Measurements from ENCODE around the gene TSPAN5.

DNA sequence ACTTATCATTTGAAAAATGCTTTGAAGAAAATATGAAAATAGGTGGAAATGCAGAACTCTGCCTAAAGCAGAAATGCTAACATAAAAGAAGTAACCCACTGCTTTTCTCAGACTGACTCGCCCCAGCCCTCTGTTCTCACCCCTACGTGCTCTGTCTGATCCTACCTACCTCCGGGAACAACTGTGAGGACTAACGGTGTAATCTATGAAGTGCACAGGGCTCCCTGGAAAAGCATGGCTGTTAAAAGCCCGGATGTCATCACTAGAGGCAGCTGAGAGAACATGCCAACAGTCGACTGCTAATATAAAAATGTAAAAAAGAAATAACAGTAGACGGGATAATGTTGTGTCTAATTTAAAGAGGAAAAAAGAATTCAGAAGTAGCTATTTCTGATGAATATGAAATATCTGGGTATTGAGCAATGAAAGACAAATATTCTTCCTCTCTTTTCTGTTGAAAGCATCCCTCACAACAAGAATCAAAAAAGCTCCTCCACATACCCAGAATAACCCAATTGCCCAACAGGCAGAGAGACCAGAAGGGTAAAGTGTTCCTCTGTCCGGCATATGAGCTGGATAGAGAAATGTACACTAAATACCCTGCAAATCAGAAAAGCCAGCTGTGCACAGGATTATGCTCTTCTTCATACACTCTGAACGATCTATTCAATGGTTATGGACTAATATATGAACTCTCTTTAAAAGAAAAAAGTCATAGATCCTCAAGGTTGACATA, 130.7 kb downstream of the TSPAN5 start:
- TF ChIP-seq, protein P1, sequence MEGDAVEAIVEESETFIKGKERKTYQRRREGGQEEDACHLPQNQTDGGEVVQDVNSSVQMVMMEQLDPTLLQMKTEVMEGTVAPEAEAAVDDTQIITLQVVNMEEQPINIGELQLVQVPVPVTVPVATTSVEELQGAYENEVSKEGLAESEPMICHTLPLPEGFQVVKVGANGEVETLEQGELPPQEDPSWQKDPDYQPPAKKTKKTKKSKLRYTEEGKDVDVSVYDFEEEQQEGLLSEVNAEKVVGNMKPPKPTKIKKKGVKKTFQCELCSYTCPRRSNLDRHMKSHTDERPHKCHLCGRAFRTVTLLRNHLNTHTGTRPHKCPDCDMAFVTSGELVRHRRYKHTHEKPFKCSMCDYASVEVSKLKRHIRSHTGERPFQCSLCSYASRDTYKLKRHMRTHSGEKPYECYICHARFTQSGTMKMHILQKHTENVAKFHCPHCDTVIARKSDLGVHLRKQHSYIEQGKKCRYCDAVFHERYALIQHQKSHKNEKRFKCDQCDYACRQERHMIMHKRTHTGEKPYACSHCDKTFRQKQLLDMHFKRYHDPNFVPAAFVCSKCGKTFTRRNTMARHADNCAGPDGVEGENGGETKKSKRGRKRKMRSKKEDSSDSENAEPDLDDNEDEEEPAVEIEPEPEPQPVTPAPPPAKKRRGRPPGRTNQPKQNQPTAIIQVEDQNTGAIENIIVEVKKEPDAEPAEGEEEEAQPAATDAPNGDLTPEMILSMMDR (IDR thresholded peaks at IDR 0.05; ENCODE audit: insufficient read depth, low read depth, low read length) = no peak
- no peak for TF ChIP-seq EZH2 (IDR thresholded peaks at IDR 0.05; ENCODE audit: insufficient read depth, low read length)
